Bone marrow (tissue), 2 donors: ENCODE results near the gene MSI2.

Experiments
- DNase-seq, 2 donors: peaks; one replicate each; lab custom pipeline; 2025; lab: John Stamatoyannopoulos, UW

The MSI2 gene

DNA sequence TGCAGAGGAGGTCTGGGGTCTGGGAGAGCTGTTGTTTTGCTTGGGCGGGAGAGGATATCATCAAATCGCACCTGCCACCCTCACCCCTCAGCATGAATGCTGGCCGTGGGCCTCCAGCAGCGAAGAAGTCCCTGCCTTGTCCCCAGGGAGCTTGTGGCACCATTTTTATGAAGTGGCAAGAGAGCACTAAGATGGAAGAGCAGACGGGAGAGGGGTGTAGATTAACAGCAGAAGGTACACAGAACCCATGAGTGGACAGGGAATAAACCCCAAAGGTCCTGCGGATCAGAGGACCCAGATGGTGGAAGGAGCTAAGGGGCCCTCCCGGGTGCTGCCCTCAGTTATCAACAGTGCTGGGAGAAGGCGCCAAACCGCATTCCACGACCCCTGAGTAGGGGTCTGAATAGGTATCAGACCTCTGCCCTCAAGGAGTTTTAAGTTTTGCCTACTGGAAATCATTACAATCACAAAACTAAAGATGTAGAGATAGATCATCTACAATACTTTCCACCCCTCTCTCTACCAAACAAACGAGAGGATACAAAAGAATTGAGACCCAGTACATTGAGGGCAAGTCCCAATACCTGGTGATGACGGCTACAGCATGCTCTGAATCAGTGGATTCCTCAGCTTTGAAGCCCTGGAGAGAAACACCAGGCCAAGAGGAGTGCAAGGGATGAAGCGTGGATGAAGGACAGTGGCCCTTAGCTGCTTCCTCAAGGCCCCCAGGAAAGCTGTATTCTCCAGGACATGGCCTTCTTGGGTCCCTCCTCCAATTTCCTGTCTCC, 428.6 kb downstream of the MSI2 start:
- DNase-seq, result no peak

DNA sequence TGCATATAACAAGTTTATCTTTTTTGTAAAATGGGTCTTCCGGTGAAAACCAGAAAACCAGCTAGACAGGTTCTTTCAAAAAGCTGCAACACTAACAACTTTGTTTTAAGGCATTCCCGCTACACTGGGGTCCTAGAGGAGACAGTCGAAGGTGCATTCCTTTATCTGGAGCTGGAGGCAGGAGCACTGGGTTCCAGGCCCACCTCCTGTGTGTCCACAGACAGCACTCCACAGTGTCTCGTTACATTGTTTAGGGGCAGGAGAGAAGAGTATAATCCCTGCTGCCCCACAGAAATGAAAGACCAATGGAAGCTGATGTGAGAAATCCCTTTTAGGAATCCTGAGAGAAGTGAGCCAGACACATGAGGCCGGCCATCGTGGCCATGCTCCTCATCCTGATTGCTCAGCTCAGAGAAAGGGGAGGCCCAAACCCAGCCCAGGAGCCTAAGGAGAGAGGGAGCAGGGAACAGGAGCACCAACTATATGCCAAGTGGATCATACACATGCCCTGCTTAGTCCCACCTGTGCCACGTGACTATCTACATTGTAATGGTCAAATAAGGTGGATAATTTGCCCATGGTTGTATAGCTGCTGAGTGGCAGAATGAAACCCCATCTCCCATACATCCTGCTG, 429.3 kb downstream of the MSI2 start:
- DNase-seq, result no peak

DNA sequence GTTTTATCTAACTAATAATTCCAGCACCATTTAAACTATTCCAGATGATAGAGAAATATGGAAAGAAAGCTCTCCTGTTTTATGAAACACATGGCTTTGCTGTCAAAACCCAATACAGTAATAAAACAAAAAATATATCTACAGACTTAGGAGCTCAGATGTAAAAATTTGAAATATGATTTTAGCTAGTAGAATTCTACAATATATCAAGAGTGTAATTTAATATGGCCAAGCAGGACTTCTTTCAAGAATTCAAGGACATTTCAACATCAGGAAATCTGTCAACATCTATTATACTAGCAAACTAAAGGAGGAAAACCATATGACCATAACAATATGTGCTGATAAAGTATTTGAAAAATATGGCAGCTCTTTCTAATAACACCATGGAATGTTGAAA, 431.3 kb downstream of the MSI2 start:
- no peak for DNase-seq

DNA sequence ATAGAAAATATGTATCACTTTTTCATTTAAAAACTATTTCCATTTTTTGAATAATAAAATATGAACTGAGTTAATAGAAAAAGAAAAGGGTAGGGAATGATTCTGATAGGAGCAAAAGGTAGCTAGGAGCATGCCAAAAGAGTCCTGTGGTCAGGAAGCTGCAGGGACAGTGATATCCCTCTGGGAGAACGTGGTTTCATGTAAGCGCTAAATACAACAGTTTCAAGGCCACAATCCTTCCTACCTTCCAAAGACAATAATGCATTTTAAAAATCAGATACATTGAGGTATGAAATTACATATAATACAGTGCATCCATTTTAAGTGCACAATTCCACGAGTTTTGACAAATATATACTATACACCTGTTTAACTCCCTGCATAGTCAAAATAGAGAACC, 432.9 kb downstream of the MSI2 start:
- no peak for DNase-seq

DNA sequence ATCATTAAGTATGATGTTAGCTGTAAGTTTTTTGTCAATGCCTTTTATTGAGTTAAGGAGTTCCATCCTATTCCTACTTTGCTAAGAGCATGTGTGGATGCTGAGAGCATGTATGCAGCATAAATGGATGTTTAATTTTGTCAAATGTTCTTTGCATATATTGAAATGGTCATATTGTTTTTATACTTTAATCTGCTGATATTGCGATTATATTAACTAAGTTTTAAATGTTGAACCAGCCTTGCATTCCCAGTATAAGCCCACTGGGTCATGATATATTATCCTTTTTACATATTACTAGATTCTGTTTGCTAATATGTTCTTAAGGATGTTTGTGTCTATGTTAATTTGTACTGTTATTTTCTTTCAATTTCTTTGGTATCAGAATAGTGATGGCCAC, 435.6 kb downstream of the MSI2 start:
- DNase-seq, result no peak

DNA sequence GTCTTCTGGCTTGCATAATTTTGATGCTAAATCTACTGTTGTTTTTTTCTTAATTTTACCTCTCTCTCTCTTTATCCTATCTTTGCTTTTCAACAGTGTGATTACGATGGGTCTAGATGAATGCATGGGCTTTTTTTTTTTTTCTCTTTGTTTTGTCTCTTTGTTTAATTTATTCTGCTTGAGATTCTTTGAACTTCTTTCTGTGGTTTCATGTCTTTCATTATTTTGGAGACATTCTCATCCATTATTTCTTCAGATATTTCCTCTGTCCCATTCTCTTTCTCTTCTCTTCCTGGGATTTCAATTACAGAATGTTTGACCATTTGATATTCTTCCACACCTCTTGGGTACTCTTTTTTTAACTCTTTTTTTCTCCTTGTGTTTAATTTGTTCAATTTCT, 436.4 kb downstream of the MSI2 start:
- no peak for DNase-seq

DNA sequence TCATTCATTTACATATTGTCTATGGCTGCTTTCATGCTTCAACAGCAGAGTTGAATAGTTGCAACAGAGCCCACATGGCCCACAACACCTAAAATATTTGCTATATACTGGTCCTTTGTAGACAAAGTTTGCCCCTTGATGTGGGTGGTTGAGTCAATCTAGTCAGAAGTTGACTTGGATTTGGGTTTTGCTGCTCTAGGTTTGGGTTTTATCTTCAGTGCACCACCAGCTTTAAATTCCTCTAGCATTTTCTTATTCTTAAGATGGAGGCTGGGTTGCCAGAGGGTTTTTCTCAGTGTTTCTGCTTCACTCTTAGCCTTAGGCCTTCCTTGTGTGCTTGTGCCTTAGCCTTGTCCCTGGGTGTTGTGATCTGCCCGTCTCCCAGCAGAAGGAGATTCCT, 437.7 kb downstream of the MSI2 start:
- no peak for DNase-seq

DNA sequence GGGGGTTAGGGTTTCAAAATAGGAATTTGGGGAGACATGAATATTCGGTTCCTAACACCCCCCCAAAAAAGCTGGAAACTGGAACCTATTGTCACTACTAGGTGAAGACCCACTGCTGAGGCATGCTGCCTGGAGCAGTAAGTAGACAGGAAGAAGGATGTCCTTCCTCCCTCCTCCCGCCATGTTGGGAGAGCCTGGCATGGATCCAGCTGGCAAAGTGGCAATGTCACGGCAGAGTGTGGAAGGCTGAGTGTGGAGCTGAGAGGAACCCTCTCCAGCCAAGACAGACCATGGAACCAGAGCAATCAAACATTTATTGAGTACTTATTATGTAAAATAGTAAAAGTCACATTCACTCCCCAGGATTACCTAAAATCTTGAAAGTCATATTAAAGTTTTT, 439.7 kb downstream of the MSI2 start:
- no peak for DNase-seq

DNA sequence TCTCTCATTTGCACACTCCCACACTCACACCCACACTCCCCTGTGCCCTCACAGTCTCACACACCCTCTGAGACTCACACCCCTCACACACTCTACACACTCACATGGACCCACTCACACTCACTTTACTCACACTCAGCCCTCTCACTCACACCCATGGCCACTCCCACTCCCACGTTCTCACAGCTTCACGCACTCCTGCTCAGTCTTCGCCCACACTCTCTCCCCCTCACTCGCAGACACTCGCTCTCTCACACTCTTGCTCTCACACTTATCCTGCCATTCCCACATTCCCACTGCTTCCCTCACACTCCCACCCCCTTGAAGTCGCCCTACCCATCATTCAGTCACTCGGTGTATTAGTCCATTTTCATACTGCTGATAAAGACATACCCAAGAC, 440.9 kb downstream of the MSI2 start:
- no peak for DNase-seq

DNA sequence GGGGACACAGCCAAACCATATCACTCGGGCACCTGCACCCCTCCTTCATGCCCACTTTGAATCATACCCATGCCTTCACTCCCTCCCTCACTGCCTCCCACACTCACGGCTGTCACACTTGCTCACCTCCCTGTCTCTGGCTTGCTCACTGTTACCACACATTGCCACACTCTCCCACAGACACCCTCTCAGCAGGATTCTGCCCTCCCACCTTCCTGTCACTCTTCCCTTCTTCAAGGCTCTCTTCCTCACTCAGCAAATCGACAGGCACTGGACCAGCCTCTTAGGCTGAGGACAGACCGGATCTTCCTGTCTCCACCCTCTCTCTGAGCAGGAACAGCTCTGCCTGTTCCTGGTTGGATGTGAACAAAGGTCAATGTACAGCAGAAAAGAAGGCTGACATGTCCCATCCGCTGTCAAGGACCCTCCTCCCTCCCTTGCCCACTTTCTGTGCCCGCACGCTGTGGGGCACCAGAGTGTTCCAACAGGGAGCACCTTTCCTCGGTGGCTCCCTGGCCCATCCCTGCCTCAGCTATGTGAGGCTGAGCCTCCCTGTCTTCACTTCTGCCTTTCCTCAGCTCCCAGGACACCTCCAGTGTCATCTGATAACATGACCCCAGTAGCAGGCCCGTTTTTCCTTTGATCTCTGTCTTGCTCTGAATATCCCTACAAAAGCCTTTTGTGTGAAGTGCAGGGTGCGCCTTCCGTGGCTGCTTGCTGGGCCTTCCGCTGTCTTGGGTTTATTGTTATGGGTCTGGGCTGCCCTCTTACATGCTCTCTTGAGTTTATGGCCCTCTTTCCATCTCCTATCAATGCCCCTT, 441.8 kb downstream of the MSI2 start:
- DNase-seq, result no peak

DNA sequence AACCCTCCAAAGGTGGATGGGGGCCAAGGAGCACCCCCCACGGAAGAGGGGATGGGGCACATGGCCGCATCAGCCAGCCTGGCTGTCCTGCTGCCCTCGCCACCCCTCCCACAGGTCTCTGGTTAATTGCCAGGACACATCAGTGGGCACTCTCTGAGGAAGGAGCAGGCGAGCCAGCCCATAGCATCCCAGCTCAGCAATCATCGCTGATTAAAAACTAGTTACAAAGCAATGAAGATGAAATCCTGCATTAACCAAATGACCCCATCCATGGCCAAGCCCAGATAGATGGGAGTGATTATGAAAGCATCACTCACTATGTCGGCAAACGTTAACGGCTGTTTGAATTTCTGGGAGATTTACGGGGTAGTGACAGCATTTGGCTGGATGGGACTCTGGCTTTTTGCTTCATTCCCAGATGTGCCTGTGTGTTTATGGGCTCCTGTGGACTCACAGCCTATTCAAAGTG, 443.5 kb downstream of the MSI2 start:
- DNase-seq, result no peak

DNA sequence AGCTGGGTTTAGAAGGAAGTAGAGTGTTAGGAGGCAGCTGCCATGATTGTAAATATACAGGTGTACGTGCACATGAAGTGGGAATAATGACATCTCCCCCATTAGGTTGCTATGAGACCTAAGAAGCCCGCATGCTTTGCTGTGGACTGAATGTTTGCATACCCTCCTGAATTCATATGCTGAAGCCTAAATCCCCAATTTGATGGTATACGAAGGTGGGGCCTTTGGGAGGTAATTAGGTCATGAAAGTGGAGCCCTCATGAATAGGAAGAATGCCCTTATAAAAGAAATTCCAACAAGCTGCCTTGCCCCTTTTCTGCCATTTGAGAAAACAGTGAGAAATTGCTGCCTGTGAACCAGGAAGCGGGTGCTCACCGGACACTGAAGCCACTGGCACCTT, 444.8 kb downstream of the MSI2 start:
- no peak for DNase-seq

DNA sequence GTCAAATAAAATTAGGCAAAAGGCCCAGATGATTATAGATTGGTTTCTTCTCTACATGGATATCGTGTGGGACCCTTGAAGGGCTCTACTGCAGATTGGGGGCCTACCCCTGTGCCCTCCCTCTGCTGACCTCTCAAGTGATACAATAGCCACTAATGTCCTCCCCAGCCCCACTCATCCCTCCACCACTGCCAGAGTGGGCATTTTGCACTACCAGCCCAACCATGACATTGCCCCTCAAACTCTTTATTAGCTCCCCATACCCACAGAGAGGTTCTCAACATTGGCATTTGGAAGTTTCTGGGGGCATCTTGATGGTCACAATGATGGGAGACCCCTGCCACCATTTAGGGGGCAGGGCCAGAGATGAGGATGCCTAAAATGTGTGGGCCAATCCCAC, 446.9 kb downstream of the MSI2 start:
- no peak for DNase-seq

DNA sequence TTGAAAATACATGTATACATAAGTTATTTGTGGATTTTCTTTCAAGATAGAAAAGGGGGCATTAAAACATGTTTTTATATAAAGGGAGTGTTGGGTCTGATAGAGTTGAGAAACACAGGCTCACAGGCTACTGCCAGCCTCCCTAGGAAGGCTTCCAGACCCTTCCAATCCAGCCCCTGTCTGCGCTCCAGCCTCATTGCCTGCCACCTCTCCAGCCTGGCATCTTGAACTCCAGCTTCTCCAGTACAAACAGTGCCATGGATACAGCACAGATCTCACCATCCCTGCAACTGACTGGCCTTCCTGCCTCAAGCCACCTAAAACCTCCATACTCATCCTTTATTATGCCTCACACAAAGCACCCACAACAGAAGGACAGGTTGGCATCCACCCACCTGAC, 448.1 kb downstream of the MSI2 start:
- DNase-seq, result no peak

DNA sequence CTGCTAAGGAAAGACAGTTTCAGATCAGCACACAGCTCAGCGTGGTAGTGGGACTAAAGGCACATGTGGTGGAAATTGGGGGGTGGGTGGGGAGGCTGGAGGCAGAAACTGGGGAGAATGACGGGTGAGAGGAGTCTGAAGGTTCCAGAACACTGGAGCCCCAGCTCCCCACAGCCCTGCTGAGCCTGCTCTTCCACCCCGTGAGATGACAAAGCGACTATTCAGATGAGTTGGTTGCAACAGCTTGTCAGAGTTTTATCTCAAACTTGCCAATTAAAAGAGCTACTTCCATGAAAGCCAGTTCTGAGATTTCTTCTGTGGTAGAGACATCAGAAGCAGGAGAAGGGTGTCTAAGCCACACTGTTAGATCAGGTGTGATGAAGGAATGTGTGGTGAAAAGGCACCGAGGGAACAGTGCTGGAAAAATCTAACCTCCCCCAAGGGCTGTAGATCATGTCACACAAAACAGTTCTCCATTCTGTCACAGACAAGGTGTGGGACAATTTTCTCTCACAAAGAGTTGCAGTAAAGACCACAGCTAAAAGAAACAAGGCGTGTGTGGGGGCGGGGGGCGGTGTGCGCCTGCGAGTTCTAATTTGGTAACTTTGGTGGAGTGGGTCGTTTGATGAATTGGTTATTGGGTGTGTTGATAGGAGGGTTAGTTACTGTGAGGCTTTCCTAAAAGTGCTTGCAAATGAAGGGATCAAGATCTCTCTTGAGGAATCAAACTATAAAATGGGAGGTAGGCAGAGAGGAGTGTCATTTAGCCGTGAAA, 449.8 kb downstream of the MSI2 start:
- DNase-seq, result no peak

DNA sequence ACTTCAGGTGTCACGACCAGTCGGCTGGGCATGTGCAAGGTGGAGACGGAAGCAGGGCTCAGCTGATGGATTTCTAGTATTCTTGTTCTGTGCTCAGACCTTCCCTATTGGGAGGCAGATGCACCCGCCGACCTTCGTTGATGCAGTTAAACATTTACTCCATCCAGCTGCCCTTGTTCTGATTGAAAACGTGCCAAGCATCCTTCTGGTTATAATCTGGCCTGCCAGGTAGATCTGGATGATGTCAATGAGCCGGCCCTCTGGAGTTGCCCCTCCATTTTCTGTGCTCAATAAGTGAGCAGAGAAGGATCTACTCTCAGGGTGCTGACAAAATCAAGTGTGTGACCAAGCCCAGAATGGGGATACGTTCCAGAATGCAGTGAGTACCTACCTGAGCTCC, 450.4 kb downstream of the MSI2 start:
- no peak for DNase-seq

DNA sequence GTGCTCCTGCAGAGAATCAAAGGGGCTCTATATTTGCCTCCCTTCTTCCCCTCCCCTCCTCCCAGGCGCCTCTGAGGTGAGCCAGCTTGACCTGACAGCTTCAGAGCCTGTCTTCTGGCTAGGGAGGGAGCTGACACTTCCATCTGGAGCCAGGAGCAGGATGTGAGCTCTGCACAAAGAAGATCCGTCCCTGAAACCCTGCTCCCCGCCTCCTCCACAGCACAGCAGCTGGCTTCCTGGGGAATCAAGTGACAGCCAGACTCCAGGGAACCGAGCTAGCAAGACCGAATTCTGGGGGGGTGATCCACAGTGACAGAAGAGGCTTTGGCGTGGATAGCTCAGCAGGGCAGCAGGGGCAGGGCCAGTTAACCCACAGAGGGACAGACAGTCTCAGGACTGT, 451.6 kb downstream of the MSI2 start:
- DNase-seq, result no peak

DNA sequence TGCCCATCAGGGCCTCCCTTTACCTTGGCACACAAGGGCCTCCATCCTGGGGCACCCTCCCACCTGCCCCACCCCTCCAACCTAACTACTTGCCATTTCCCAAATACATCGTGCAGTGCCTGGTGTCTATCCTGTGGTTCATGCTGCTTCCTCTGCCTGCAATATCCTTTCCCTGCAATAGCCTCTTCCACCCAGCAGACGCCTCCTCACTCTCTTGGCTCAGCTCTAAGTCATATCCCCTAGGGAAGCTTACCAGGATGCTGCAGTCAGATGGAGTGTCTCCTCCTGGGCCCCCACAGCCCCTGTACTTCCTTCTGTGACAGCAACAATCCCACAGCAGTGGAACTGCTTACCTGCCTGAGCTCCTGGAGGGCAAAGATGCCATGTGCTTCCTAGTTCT, 452.1 kb downstream of the MSI2 start:
- DNase-seq, result no peak

DNA sequence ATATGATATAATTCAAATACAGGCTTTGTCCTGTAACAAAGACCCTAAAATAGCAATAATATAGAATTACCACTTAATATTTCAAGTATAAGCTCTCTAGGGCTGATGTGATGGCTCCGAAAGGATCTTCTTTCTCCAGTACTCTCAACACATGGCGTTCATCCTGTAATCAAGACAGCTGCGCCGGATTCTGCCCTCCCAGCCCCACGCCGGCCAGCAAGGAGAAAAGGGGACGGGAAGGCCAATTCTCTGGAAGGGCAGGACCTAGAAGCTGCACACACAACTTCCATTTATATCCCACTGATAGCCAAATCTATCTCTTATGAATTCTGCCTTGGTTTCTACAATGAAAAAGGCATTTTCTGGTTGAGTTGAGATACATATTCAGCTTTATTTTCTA, 456.8 kb downstream of the MSI2 start:
- DNase-seq, result no peak

DNA sequence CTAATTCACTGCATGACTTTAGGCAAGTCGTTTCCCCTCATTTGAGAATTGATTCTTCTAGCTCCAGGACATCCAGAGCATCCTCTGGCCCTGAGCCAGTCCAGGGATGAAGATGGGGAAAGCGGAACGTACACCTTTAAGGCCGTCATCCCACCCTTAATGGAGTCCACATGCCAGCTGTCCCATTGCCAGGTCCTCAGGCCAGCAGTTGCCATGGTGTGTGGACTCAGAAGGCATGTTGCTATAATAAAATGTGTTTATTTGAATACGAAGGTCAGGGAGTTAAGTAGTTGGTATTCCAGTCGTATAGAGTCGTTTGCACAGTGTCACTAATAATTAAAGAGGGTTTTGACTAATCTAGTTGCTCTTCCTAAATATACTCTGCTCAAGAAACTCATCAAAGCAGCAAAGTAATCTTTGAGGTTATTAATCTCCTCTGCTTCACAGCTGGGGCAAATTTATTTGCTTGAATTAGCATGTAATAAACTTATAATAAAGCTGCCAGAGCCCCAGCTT, 458.4 kb downstream of the MSI2 start:
- DNase-seq, result no peak

DNA sequence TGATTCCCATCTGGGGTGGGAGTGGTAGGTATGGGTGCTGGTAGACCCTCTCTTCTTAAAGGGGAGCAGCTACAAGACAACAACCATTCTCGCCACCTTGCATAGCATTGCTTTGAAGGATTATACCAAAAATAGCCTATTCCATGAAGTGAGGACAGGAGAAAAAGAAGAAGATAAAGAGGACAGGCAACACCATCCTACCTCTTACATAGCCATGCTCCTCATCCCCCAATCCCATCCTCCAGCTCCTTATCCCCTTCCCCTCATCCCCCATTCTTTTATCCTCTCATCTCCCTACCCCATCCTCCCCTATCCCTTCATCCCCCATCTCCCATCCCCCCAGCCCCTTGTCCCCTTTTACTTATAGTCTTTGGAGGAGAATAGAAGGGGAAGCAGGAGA, 459.7 kb downstream of the MSI2 start:
- no peak for DNase-seq

DNA sequence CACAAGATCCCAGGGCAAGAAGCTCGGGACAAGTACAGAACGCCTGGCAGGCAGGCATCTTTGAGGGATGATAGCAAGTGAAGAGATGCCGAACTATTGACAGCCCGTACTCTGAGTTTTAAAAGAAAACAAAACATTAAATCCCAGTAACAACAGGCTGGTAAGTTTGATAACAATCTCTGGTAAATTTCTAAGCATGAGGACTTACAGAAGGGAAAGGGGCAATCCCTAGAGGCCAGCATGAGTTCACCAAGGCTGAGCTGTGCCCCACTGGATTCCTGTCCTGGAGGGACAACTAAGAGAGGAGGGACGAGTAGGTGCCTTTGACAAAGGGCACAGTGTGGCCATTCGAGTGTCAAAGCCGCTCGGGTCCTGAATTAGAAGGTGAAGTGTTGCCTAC, 462.6 kb downstream of the MSI2 start:
- DNase-seq, result no peak
